ENCODE data around the gene TOR1A. TPM values are rescaled to one million over a fixed set of nuclear protein-coding genes. Genes with fewer than 3 reads are reported as not detected.

Gene TOR1A
- total and polyA plus RNA-seq, 12 donors: 19.7 to 61.4 (median 39.5) TPM

- DNase-seq: no peak
- WGBS, 4 donors: 81 to 95% (median 89%) methylated on average over 4 to 11 of the region's 11 CpGs
- Histone ChIP-seq H3K36me3 (replicated peaks in 1 of 2) (peaks cover 0 to 60% of the 10 kb centered on the region in 2 donors), H3K9me3 (replicated peaks in 1 of 3) (no peaks in the 10 kb centered on the region), H3K27me3 (no peaks in the 10 kb centered on the region), H3K4me3 (no peak overlapping the region), H3K27ac (peak overlapping the region in 1 of 5 donors; percentile 90), H3K4me1 (replicated peaks in 1 of 2) (peaks cover 6 to 12% of the 10 kb centered on the region in 2 donors)
- TF ChIP-seq, protein P1, sequence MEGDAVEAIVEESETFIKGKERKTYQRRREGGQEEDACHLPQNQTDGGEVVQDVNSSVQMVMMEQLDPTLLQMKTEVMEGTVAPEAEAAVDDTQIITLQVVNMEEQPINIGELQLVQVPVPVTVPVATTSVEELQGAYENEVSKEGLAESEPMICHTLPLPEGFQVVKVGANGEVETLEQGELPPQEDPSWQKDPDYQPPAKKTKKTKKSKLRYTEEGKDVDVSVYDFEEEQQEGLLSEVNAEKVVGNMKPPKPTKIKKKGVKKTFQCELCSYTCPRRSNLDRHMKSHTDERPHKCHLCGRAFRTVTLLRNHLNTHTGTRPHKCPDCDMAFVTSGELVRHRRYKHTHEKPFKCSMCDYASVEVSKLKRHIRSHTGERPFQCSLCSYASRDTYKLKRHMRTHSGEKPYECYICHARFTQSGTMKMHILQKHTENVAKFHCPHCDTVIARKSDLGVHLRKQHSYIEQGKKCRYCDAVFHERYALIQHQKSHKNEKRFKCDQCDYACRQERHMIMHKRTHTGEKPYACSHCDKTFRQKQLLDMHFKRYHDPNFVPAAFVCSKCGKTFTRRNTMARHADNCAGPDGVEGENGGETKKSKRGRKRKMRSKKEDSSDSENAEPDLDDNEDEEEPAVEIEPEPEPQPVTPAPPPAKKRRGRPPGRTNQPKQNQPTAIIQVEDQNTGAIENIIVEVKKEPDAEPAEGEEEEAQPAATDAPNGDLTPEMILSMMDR (IDR thresholded peaks at IDR 0.05): no peak
- no peak for TF ChIP-seq POLR2A (IDR thresholded peaks at IDR 0.05)
- intact Hi-C loops (cut with DNase I): no loop called here
Observed at GRCh38 chr9:129815278-129815677, 8.7 kb downstream of the TOR1A start.

GRCh38 chr9:129814432-129815223, 9.3 kb downstream of the TOR1A start:
- Histone ChIP-seq H3K27me3 (no peaks in the 10 kb centered on the region), H3K27ac (no peak overlapping the region), H3K4me1 (replicated peaks in 1 of 2) (peaks cover 6 to 12% of the 10 kb centered on the region in 2 donors), H3K36me3 (replicated peaks in 1 of 2) (peaks cover 0 to 60% of the 10 kb centered on the region in 2 donors), H3K9me3 (replicated peaks in 1 of 3) (no peaks in the 10 kb centered on the region), H3K4me3 (no peak overlapping the region)
- TF ChIP-seq POLR2A (IDR thresholded peaks at IDR 0.05): no peak
- TF ChIP-seq, protein P1 (IDR thresholded peaks at IDR 0.05): no peak
- WGBS, 4 donors: 80 to 88% (median 87%) methylated on average over 14 to 17 of the region's 17 CpGs
- intact Hi-C loops (cut with DNase I): no loop called here
- no peak for DNase-seq

- intact Hi-C loops (cut with DNase I): no loop called here
- 89 to 93% (median 91%) methylated on average over 9 of the region's 9 CpGs for WGBS, 4 donors
- no peaks in the 10 kb centered on the region for H3K27me3 ChIP-seq
- no peak overlapping the region for H3K4me3 ChIP-seq
- no peaks in the 10 kb centered on the region for H3K9me3 ChIP-seq (replicated peaks in 1 of 3)
- peaks cover 6 to 12% of the 10 kb centered on the region in 2 donors for H3K4me1 ChIP-seq (replicated peaks in 1 of 2)
- no peak overlapping the region for H3K27ac ChIP-seq
- DNase-seq: no peak
- peaks cover 0 to 61% of the 10 kb centered on the region in 2 donors for H3K36me3 ChIP-seq (replicated peaks in 1 of 2)
- TF ChIP-seq, protein P1 (IDR thresholded peaks at IDR 0.05): no peak
- TF ChIP-seq POLR2A (IDR thresholded peaks at IDR 0.05): no peak
Observed at GRCh38 chr9:129813661-129814060, 10.3 kb downstream of the TOR1A start.

DNA sequence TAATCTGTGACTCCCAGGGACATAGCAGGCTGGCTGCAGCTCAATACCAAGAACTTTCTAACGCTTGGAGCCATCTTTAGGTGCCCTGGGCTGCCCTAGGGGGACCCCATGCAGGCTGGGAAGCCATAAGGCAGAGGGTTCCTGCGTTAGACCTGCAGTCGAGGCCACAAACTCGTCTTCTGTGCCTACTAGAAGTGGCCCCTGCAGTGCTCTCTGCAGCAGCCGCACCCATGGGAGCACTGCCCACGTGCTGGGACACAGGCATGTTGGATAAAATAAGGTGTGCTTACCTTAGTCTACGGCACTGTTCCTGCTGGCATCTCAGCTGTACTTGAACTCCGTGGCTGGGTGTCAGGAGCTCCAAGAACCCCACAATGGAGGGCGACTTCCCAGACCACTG, 11.6 kb downstream of the TOR1A start:
- Histone ChIP-seq H3K36me3 (replicated peaks in 1 of 2) (peaks cover 0 to 52% of the 10 kb centered on the region in 2 donors), H3K27me3 (no peaks in the 10 kb centered on the region), H3K9me3 (replicated peaks in 1 of 3) (no peaks in the 10 kb centered on the region), H3K27ac (no peak overlapping the region), H3K4me1 (replicated peaks in 1 of 2) (peaks cover 6 to 12% of the 10 kb centered on the region in 2 donors), H3K4me3 (no peak overlapping the region)
- 63 to 92% (median 88%) methylated on average over 2 to 9 of the region's 9 CpGs for WGBS, 4 donors
- TF ChIP-seq, protein P1 (IDR thresholded peaks at IDR 0.05): no peak
- no peak for TF ChIP-seq POLR2A (IDR thresholded peaks at IDR 0.05)
- DNase-seq: no peak
- intact Hi-C loops (cut with DNase I): no loop called here

Measured in adrenal gland (tissue), 12 donors.